ENCODE measurements around the gene KCNJ14.
A peak's percentile ranks its signal among the peaks of the same experiment; 100 is the strongest.

Gene KCNJ14

DNA sequence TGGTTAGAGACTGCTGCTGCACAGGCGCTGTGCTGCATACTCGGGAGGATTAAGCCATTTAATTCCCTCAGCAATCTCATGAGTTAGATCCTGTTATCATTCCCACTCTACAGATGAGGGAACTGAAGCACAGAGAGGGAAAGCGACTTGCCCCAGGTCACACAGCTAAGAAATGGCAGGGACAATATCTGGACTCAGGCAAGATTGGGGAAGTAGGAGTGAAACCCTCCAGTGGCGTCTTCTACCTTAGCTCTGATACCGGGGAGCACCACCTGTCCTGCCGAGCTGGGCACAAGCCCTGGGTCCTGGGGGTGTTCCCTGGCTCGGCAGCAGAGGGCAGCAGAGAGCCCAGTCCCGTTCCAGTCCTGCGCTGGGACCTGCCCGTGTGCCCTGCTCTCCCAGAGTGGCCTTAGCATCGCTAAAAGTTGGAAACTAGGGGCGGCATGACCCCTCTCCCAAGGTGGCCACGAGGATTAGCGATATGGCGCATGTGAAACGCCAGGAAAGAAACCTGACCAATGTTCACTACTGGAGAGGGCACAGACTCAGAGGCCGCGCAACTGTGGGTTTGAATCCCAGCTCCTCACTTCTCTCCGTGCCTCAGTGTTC lies 34.3 kb downstream of the KCNJ14 start:
- CTCF ChIA-PET = interaction anchor here (0.5 to 2.1 kb wide), 8 partner anchors 11 to 422 kb away, joined by 3 to 14 read pairs (median 4); no protein-coding TSS in a partner anchor
- TF ChIP-seq NFRKB (IDR thresholded peaks at IDR 0.05) (no peak), BHLHE40 (IDR thresholded peaks at IDR 0.05; ENCODE audit: borderline replicate concordance) (no peak), L3MBTL2 (conservative IDR thresholded peaks at IDR 0.05) (no peak), PKNOX1 (IDR thresholded peaks at IDR 0.05) (no peak), SUZ12 (IDR thresholded peaks at IDR 0.05) (no peak), ELF4 (IDR thresholded peaks at IDR 0.05) (no peak), LEF1 (IDR thresholded peaks at IDR 0.05; ENCODE audit: borderline replicate concordance) (no peak), SP1 (IDR thresholded peaks at IDR 0.05) (no peak), FOXK2 (IDR thresholded peaks at IDR 0.05) (no peak), FOXA1 (IDR thresholded peaks at IDR 0.05) (no peak), FOXM1 (IDR thresholded peaks at IDR 0.05; ENCODE audit: borderline replicate concordance) (no peak), ZNF384 (IDR thresholded peaks at IDR 0.05) (no peak)
- POLR2A ChIA-PET = interaction anchor here (0.9 to 1.5 kb wide), 2 partner anchors 16 to 20 kb away, joined by 3 to 5 read pairs; no protein-coding TSS in a partner anchor
- DNase-seq (ENCODE audit: extremely low spot score) = peak; percentile 77

DNA sequence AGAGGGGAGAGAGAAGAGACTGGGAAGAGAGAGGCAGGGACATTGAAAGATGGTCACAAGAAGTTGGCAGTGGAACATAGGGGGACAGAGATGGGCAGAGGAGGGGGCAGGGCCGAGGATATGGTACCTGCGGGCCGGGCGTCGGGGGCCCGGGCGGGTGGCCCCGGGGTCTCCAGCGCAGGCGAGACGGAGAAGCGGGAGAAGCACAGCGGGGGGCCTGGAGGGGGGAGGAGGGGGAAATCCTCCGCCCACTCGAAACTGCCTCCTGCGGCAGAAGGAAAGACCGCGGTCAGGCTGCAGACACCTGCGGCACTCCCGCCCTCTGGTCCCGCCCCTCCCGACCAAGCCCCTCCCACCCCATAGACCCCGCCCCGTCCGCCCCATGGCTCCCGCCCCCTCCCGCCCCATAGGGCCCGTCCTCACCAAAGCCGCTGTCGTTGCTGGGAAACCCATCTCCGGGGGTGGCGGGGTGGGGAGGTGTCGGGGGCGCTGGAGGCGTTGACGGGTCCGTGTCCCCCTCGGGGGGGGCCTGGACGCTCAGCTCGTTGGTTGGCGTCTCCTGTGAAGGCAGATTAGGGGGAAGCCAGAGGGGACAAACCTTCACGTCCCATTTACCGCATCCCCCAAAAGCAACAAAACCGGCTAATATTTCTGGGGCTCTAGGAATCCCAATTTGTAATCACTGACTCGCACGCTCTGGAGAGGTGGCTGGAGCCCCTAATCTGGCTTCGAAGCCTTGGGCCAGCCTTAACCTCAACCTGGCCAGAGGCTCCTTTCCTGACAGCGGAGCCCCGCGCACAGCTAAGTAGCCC lies 35.8 kb downstream of the KCNJ14 start:
- TF ChIP-seq HDGF (IDR thresholded peaks at IDR 0.05; ENCODE audit: borderline replicate concordance) (no peak), ARNT (IDR thresholded peaks at IDR 0.05) (no peak), LEF1 (IDR thresholded peaks at IDR 0.05; ENCODE audit: borderline replicate concordance) (no peak), TARDBP (IDR thresholded peaks at IDR 0.05) (no peak), FOXA1 (IDR thresholded peaks at IDR 0.05) (no peak), PKNOX1 (IDR thresholded peaks at IDR 0.05) (no peak), CTBP1 (IDR thresholded peaks at IDR 0.05; ENCODE audit: borderline replicate concordance) (no peak), FOXK2 (IDR thresholded peaks at IDR 0.05) (no peak), BHLHE40 (IDR thresholded peaks at IDR 0.05; ENCODE audit: borderline replicate concordance) (no peak), ZNF384 (IDR thresholded peaks at IDR 0.05) (no peak), NFRKB (IDR thresholded peaks at IDR 0.05) (no peak), L3MBTL2 (conservative IDR thresholded peaks at IDR 0.05) (no peak), SUZ12 (IDR thresholded peaks at IDR 0.05) (no peak), SP1 (IDR thresholded peaks at IDR 0.05) (no peak), FOXM1 (IDR thresholded peaks at IDR 0.05; ENCODE audit: borderline replicate concordance) (no peak), ELF4 (IDR thresholded peaks at IDR 0.05) (no peak)
- POLR2A ChIA-PET = interaction anchor here (1.2 to 1.5 kb wide), 2 partner anchors 14 to 93 kb away, joined by 3 to 5 read pairs; no protein-coding TSS in a partner anchor
- peak; percentile 82 for DNase-seq (ENCODE audit: extremely low spot score)
- CTCF ChIA-PET = interaction anchor here (2.1 kb wide), 1 partner anchor 93 kb away, joined by 14 read pairs; no protein-coding TSS in a partner anchor

GRCh38 chr19:48491793-48492123 lies 36.4 kb downstream of the KCNJ14 start:
- ChIA-PET POLR2A (no interaction called here), CTCF (no interaction called here)
- TF ChIP-seq PKNOX1 (IDR thresholded peaks at IDR 0.05) (no peak), FOXK2 (IDR thresholded peaks at IDR 0.05) (no peak), SUZ12 (IDR thresholded peaks at IDR 0.05) (no peak), TARDBP (IDR thresholded peaks at IDR 0.05) (no peak), NFRKB (IDR thresholded peaks at IDR 0.05) (no peak), ARNT (IDR thresholded peaks at IDR 0.05) (no peak), FOXA1 (IDR thresholded peaks at IDR 0.05) (no peak), HDGF (IDR thresholded peaks at IDR 0.05; ENCODE audit: borderline replicate concordance) (no peak), FOXM1 (IDR thresholded peaks at IDR 0.05; ENCODE audit: borderline replicate concordance) (no peak), ELF4 (IDR thresholded peaks at IDR 0.05) (no peak), ZNF384 (IDR thresholded peaks at IDR 0.05) (no peak), SP1 (IDR thresholded peaks at IDR 0.05) (no peak)
- DNase-seq (ENCODE audit: extremely low spot score) = no peak

- POLR2A ChIA-PET = interaction anchor here (0.6 to 1.7 kb wide), 14 partner anchors 9 to 290 kb away, joined by 3 to 6 read pairs (median 4); partner anchors contain the start of genes GRWD1, KDELR1, RPL18 and SPHK2
- TF ChIP-seq LEF1 (IDR thresholded peaks at IDR 0.05; ENCODE audit: borderline replicate concordance) (no peak), NFRKB (IDR thresholded peaks at IDR 0.05) (no peak), SP1 (IDR thresholded peaks at IDR 0.05) (peak; percentile 74)
Observed at GRCh38 chr19:48492925-48493717, 37.7 kb downstream of the KCNJ14 start.

GRCh38 chr19:48493718-48494401 lies 38.5 kb downstream of the KCNJ14 start:
- TF ChIP-seq SP1 (IDR thresholded peaks at IDR 0.05) (no peak), BHLHE40 (IDR thresholded peaks at IDR 0.05; ENCODE audit: borderline replicate concordance) (no peak), ARNT (IDR thresholded peaks at IDR 0.05) (no peak), LEF1 (IDR thresholded peaks at IDR 0.05; ENCODE audit: borderline replicate concordance) (no peak), HDGF (IDR thresholded peaks at IDR 0.05; ENCODE audit: borderline replicate concordance) (no peak), ZNF384 (IDR thresholded peaks at IDR 0.05) (no peak)
- ChIA-PET CTCF (interaction anchor here (0.6 to 1.9 kb wide), 3 partner anchors 12 to 223 kb away, joined by 5 to 7 read pairs (median 6); no protein-coding TSS in a partner anchor), POLR2A (interaction anchor here (0.7 to 1.7 kb wide), 12 partner anchors 8 to 290 kb away, joined by 3 to 6 read pairs (median 4); partner anchors contain the start of genes GRWD1, KDELR1, RPL18 and SPHK2)
- DNase-seq (ENCODE audit: extremely low spot score) = no peak

More at GRCh38 chr19:48492925-48493717, 37.7 kb downstream of the KCNJ14 start:
- DNase-seq (ENCODE audit: extremely low spot score) = peak; percentile 95
- CTCF ChIA-PET = interaction anchor here (0.6 to 1.9 kb wide), 3 partner anchors 13 to 222 kb away, joined by 5 to 7 read pairs (median 6); no protein-coding TSS in a partner anchor

Data from HEK293T (cell line).